OCI-LY1 (cell line): ENCODE data around the gene CD27.

ENCODE experiments used
- EZH2 ChIP-seq: fragments of 200-600 bp; sonication (generic), shearing (Covaris generic); IDR thresholded peaks from 2 replicates; pipeline ENCODE4 v1.8.0; 2017; ENCODE audit warnings: borderline replicate concordance, mixed run types, mild to moderate bottlenecking, antibody characterized with exemption, low read length, moderate library complexity, mixed read lengths
- TF ChIP-seq, protein P1 (sequence below): fragments of 200-600 bp; sonication (generic), shearing (Covaris generic); IDR thresholded peaks from 2 replicates; pipeline ENCODE4 v1.5.1; 2017; ENCODE audit warnings: mild to moderate bottlenecking, antibody characterized with exemption, low read length, moderate library complexity, mixed read lengths

GRCh38 chr12:6466184-6466573 lies 21.4 kb downstream of the CD27 start:
- TF ChIP-seq, protein P1, sequence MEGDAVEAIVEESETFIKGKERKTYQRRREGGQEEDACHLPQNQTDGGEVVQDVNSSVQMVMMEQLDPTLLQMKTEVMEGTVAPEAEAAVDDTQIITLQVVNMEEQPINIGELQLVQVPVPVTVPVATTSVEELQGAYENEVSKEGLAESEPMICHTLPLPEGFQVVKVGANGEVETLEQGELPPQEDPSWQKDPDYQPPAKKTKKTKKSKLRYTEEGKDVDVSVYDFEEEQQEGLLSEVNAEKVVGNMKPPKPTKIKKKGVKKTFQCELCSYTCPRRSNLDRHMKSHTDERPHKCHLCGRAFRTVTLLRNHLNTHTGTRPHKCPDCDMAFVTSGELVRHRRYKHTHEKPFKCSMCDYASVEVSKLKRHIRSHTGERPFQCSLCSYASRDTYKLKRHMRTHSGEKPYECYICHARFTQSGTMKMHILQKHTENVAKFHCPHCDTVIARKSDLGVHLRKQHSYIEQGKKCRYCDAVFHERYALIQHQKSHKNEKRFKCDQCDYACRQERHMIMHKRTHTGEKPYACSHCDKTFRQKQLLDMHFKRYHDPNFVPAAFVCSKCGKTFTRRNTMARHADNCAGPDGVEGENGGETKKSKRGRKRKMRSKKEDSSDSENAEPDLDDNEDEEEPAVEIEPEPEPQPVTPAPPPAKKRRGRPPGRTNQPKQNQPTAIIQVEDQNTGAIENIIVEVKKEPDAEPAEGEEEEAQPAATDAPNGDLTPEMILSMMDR = no peak
- TF ChIP-seq EZH2 = no peak
